ENCODE results near the gene RTN4RL1. TPM values are rescaled to one million over a fixed set of nuclear protein-coding genes. Genes with fewer than 3 reads are reported as not detected.

Gene RTN4RL1
- total RNA-seq, 1 donor from 2014 or later: not detected

GRCh38 chr17:2025622-2026309 is 632 bp upstream of the RTN4RL1 start:
- Mint-ChIP-seq H3K4me1 (ENCODE audit: unreplicated experiment) (peaks cover 13% of the 10 kb centered on the region), H3K9me3 (ENCODE audit: unreplicated experiment) (no peaks in the 10 kb centered on the region), H3K4me3 (ENCODE audit: unreplicated experiment) (peak overlapping the region; percentile 56), H3K27ac (ENCODE audit: unreplicated experiment) (peak overlapping the region; percentile 72), H3K36me3 (ENCODE audit: low read depth, unreplicated experiment) (peaks cover 4% of the 10 kb centered on the region), H3K27me3 (ENCODE audit: unreplicated experiment) (peaks cover 22% of the 10 kb centered on the region)
- peak; percentile 77 for DNase-seq (ENCODE audit: low spot score)
- TF ChIP-seq CTCF (IDR thresholded peaks at IDR 0.05; ENCODE audit: unreplicated experiment): peak; percentile 49

- H3K4me3 Mint-ChIP-seq (ENCODE audit: unreplicated experiment): no peak overlapping the region
- peaks cover 15% of the 10 kb centered on the region for H3K4me1 Mint-ChIP-seq (ENCODE audit: unreplicated experiment)
- H3K9me3 Mint-ChIP-seq (ENCODE audit: unreplicated experiment): no peaks in the 10 kb centered on the region
- H3K27me3 Mint-ChIP-seq (ENCODE audit: unreplicated experiment): peaks cover 28% of the 10 kb centered on the region
- H3K27ac Mint-ChIP-seq (ENCODE audit: unreplicated experiment): no peak overlapping the region
- DNase-seq (ENCODE audit: low spot score): no peak
- H3K36me3 Mint-ChIP-seq (ENCODE audit: low read depth, unreplicated experiment): peaks cover 4% of the 10 kb centered on the region
- TF ChIP-seq CTCF (IDR thresholded peaks at IDR 0.05; ENCODE audit: unreplicated experiment): no peak
Observed at GRCh38 chr17:2024572-2025219, 438 bp downstream of the RTN4RL1 start.

GRCh38 chr17:2023692-2024571 is 1.2 kb downstream of the RTN4RL1 start:
- TF ChIP-seq CTCF (IDR thresholded peaks at IDR 0.05; ENCODE audit: unreplicated experiment): no peak
- Mint-ChIP-seq H3K4me3 (ENCODE audit: unreplicated experiment) (no peak overlapping the region), H3K36me3 (ENCODE audit: low read depth, unreplicated experiment) (peaks cover 4% of the 10 kb centered on the region), H3K9me3 (ENCODE audit: unreplicated experiment) (no peaks in the 10 kb centered on the region), H3K4me1 (ENCODE audit: unreplicated experiment) (peaks cover 17% of the 10 kb centered on the region), H3K27ac (ENCODE audit: unreplicated experiment) (no peak overlapping the region), H3K27me3 (ENCODE audit: unreplicated experiment) (peaks cover 29% of the 10 kb centered on the region)
- peak; percentile 59 for DNase-seq (ENCODE audit: low spot score)

- no peak for TF ChIP-seq CTCF (IDR thresholded peaks at IDR 0.05; ENCODE audit: unreplicated experiment)
Observed at GRCh38 chr17:2023256-2023655, 1.9 kb downstream of the RTN4RL1 start.

More at GRCh38 chr17:2023256-2023655, 1.9 kb downstream of the RTN4RL1 start:
- Mint-ChIP-seq H3K4me1 (ENCODE audit: unreplicated experiment) (peaks cover 17% of the 10 kb centered on the region), H3K36me3 (ENCODE audit: low read depth, unreplicated experiment) (peaks cover 4% of the 10 kb centered on the region), H3K27ac (ENCODE audit: unreplicated experiment) (no peak overlapping the region), H3K9me3 (ENCODE audit: unreplicated experiment) (no peaks in the 10 kb centered on the region), H3K27me3 (ENCODE audit: unreplicated experiment) (peaks cover 34% of the 10 kb centered on the region), H3K4me3 (ENCODE audit: unreplicated experiment) (no peak overlapping the region)
- DNase-seq (ENCODE audit: low spot score): no peak

Data from endothelial cell (in vitro differentiated cells).